AG10803 (cell line): ENCODE measurements around the gene WDR26.

Experiments
- DNase-seq: peaks from one replicate; pipeline ENCODE4 v3.0.0; 2010; ENCODE audit warnings: low read depth
- H3K4me3 ChIP-seq: 2 replicates; pipeline ENCODE4 v1.5.1; 2011; ENCODE audit warnings: mild to moderate bottlenecking, low read length, control low read depth
- TF ChIP-seq, protein P1 (sequence below): conservative IDR thresholded peaks from 2 replicates; pipeline ENCODE4 v1.5.1; 2011; ENCODE audit warnings: mild to moderate bottlenecking, low read length, control low read depth, inconsistent platforms

Gene WDR26

DNA sequence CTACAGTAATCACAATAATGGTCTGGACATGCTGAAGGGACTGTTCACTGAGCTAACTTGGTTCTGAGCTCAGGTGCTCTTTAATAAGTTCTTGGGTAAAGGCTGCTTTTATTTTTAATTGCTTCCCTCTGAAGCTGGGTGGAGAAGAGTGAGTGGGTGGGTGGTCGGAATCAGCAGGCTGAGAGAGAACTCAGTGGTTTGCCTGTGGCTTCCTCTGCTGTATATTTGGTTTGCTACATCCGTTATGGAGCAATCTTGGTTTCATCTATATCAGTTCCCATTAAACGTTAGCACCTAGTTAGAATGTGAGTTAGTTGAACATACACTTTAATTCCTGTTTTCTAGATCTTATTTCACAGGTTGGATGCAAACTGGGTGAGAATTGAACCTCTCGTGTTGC is 54.6 kb downstream of the WDR26 start:
- TF ChIP-seq, protein P1, sequence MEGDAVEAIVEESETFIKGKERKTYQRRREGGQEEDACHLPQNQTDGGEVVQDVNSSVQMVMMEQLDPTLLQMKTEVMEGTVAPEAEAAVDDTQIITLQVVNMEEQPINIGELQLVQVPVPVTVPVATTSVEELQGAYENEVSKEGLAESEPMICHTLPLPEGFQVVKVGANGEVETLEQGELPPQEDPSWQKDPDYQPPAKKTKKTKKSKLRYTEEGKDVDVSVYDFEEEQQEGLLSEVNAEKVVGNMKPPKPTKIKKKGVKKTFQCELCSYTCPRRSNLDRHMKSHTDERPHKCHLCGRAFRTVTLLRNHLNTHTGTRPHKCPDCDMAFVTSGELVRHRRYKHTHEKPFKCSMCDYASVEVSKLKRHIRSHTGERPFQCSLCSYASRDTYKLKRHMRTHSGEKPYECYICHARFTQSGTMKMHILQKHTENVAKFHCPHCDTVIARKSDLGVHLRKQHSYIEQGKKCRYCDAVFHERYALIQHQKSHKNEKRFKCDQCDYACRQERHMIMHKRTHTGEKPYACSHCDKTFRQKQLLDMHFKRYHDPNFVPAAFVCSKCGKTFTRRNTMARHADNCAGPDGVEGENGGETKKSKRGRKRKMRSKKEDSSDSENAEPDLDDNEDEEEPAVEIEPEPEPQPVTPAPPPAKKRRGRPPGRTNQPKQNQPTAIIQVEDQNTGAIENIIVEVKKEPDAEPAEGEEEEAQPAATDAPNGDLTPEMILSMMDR = no peak
- no peak overlapping the region for H3K4me3 ChIP-seq
- DNase-seq = no peak

DNA sequence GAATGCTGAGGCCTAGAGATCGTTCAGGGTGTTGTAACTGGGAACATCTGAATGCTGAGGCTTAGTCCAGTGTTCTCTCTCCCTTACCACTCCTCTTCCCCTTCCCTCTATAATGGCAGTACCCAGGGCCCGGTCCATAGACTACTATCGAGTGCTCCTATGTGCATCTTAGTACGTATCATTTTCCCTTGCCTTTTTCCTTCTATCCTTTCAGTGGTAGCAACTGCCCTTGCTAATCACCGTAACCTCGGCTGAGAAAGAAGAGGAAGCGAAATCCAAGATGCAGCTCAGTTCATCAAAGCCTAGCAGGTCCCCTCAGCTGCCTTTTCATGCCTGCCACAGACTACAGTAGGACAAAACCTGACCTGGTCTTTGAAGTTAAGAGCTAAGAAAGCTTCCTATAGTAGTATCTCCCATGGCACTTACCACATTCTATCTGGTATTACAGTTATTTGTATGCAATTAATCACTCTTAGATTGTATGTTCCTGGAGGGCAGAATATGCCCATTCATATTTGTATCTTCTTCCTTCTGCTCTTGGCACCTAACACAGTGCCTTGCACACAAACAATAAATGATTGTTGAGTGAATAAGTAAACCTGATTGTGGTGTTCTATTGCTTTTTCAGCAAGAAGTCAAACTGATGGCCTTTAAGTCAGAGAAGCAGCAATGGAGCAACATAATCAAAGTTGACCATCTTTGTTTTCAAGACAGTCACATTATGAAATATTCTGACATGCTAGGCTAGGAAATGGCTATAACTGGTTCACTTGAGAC is 55.6 kb downstream of the WDR26 start:
- DNase-seq = no peak
- TF ChIP-seq, protein P1 = no peak

GRCh38 chr1:224377676-224378006 is 57.0 kb downstream of the WDR26 start:
- TF ChIP-seq, protein P1 = no peak
- peak; percentile 15 for DNase-seq
- H3K4me3 ChIP-seq = no peak overlapping the region

More for the DNA sequence above, 55.6 kb downstream of the WDR26 start:
- no peak overlapping the region for H3K4me3 ChIP-seq

DNA sequence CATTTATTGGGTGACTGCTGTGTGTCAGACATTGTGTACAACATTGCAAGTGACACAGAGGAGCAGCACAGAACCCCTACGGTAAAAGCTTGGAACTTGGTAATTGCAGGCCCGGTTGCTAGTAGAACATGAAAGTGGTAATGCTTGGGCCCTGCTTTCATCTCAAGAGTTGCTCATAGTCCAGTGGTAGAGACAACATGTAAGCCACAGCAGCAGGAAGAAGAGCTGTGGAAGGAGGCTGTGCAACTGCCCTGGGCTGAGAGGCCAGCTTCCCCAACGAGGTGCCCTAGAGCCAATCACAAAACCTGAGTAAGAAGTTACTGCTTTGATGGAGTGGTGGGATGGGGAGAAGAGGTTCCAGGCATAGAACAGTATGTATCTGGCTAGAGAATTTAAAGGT is 59.5 kb downstream of the WDR26 start:
- no peak overlapping the region for H3K4me3 ChIP-seq
- TF ChIP-seq, protein P1 = no peak
- no peak for DNase-seq

DNA sequence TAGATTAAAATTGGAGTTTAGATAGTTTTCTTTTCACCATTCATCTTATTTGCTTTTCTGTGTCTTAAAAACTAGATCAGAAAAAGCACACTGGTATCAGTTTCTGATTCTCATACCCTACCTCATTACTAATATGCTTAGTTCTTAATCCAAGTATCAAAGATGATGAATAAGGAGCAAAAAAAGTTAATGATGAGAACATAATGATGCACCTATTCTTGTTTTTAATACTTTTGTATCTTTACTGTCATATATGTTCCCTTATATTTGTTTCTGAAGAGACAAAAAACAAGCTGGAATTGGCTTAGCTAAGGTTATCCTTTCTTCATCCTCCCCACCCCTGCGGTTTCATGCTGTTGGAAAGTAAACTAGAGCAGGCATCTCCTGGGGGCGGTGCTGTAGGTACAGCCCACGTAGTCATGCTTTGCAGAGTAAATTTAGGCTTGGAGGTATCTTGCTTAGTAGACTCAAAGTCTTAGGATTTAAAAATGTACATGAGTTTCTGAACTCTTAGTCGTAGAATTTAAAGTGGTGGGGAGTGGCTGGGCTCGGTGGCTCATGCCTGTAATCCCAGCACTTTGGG is 61.5 kb downstream of the WDR26 start:
- H3K4me3 ChIP-seq = no peak overlapping the region
- TF ChIP-seq, protein P1 = no peak
- DNase-seq = no peak

DNA sequence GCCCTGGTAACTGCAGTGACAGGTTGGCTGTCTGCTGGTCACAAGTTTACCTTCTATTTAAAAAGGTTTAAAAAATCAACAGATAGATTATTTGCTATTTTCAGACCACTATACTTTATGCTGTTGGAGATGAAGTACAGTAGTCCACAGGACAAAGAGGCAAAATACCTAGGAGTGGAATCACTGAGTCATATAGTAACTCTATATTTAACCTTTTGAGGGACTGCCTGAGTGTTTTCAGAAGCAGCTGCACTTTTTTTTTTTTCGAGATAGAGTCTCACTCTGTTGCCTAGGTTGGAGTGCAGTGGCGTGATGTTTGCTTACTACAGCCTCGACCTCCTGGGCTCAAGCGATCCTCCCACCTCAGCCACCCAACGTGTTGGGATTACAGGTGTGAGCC is 66.2 kb downstream of the WDR26 start:
- TF ChIP-seq, protein P1 = no peak
- DNase-seq = no peak
- H3K4me3 ChIP-seq = no peak overlapping the region

- H3K4me3 ChIP-seq = no peak overlapping the region
- TF ChIP-seq, protein P1 = no peak
Observed at GRCh38 chr1:224359207-224359606, 75.4 kb downstream of the WDR26 start.

More at GRCh38 chr1:224359207-224359606, 75.4 kb downstream of the WDR26 start:
- no peak for DNase-seq
